OCI-LY7 (cell line): Measurements from ENCODE around the gene ACSM5.

Source experiments
- CTCF ChIP-seq: fragments of 200-600 bp; sonication (generic); conservative IDR thresholded peaks from 2 replicates; pipeline ENCODE4 v1.5.1; 2014; ENCODE audit warnings: mild to moderate bottlenecking, antibody characterized with exemption, low read length, moderate library complexity, mixed read lengths
- EZH2phosphoT487 ChIP-seq: fragments of 200-600 bp; sonication (generic); IDR thresholded peaks from 2 replicates; pipeline ENCODE4 v1.6.1; 2018; ENCODE audit warnings: low read depth, borderline replicate concordance, mild to moderate bottlenecking, mixed run types, antibody characterized with exemption, low read length, moderate library complexity, mixed read lengths

GRCh38 chr16:20359997-20360396 lies 49.3 kb upstream of the ACSM5 start:
- TF ChIP-seq CTCF (peak; percentile 60), EZH2phosphoT487 (no peak)
